Stimulated activated CD8-positive, alpha-beta memory T cell treated with anti-CD3 and anti-CD28 coated beads, Interleukin-7, amount 100 ng/mL, for 48 hours (primary cell): ENCODE measurements around the gene MACF1.

Experiments
- DNase-seq, 2 donors: peaks; one replicate each; pipeline ENCODE4 v3.0.0-alpha.2; 2020; ENCODE audit warnings: low read depth in 1 of 2; ENCODE audit errors: extremely low read depth in 1 of 2

MACF1 gene

DNA sequence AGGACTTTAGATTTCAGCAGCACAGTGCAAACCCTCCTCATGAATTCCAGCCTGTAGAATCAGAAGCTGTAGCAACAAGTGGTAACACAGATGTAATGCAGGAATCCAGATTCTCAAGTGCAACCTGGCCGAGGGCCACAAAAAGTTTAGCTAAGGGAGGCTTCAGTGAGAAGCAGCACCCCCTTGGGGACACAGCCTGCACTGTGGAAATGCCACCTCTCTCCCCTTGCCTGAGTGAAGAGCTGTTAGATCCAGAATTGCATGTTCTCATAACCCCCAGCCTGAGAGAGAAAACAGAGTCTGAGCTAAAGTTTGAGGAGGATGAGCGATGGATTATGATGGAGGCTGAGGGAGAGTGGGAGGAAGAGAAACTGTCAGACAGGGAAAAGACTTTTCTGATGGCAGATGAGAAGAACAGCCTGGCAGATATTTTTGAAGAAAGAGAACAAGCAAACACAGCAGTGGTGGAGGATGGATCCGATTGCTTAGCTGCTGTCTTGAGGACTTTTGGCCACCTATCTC, 206.5 kb downstream of the MACF1 start:
- DNase-seq, result peak; percentile 8 to 45

DNA sequence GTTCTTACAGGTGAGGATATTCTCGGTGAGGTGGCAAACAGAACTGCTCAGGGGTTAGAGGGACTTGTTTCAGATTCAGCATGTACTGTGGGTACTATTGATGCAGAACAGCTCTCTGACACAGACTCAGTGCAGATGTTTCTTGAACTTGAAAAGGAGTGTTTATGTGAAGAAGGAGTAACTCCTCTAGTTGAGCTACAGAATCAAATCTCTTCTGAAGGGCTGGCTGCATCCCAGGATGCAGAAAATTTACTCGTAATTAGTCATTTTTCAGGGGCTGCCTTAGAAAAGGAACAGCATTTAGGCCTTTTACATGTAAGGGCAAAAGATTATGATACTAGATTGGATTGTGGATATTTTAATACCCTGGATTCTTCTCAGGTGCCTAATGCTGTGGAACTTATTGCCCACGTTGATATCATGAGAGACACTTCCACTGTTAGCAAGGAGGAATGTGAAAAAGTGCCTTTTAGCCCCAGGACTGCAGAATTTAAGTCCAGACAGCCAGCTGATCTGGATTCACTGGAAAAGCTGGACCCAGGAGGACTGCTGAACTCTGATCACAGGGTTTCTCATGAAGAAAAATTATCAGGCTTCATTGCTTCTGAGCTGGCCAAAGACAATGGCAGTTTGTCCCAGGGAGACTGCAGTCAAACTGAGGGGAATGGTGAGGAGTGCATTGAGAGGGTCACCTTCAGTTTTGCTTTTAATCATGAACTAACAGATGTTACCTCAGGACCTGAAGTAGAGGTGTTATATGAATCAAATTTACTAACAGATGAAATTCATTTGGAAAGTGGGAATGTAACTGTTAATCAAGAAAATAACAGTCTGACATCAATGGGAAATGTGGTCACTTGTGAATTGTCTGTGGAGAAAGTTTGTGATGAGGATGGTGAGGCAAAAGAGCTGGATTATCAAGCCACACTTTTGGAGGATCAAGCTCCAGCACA, 207.3 kb downstream of the MACF1 start:
- DNase-seq, result no peak

DNA sequence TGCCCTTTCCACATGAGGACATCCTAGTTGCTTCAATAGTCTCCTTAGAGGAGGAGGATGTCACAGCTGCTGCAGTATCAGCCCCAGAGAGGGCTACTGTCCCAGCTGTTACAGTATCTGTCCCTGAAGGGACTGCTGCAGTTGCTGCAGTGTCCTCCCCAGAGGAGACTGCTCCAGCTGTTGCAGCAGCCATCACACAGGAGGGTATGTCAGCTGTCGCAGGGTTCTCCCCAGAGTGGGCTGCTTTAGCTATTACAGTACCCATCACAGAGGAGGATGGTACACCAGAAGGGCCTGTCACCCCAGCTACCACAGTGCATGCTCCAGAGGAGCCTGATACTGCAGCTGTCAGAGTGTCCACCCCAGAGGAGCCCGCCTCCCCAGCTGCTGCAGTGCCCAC, 208.4 kb downstream of the MACF1 start:
- no peak for DNase-seq

DNA sequence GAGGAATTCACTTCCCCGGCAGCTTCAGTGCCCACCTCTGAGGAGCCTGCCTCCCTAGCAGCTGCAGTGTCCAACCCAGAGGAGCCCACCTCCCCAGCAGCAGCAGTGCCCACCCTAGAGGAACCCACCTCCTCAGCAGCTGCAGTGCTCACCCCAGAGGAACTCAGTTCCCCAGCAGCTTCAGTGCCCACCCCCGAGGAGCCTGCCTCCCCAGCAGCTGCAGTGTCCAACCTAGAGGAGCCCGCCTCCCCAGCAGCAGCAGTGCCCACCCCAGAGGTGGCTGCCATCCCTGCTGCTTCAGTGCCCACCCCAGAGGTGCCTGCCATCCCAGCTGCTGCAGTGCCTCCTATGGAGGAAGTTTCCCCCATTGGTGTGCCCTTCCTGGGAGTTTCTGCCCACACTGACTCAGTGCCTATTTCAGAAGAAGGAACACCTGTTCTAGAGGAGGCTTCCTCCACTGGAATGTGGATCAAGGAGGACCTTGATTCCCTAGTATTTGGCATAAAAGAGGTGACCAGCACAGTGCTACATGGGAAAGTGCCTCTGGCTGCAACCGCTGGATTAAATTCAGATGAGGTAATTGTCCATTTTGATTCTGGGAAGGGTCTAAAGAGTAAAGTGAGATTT, 209.5 kb downstream of the MACF1 start:
- no peak for DNase-seq

DNA sequence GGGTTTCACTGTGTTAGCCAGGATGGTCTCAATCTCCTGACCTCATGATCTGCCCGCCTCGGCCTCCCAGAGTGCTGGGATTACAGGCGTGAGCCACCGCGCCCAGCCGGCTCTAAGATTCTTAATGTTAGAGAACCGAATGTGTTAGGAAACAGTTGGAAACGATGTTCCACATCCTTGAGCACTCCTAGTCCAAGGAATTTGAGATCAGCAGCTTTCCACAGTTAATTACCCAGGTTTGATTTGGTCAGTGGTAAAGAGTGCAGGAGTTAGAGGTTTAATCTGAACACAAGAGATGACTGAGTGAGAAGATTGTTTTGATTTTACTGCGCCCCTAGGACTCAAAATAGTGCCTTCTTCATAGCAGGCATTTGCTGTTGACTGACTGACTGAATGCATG, 211.1 kb downstream of the MACF1 start:
- no peak for DNase-seq

DNA sequence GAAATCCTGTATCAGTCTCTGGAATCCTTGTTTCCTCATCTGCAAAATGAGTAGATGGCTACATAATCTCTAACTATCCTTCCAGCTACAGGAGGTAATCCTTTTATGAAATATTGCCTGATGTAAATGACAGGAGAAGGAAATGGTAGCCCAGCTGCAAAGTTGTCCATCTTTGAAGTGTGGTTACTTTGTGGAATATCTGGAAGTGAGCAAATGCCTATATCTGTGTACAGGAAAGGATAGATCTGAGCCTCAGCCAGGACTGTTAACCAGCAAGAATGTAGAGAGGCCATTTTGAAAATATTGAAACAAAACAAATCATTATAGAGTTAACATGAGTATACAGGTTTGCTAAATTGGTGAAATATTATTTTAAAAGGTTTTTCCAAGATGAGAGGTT, 212.1 kb downstream of the MACF1 start:
- no peak for DNase-seq

DNA sequence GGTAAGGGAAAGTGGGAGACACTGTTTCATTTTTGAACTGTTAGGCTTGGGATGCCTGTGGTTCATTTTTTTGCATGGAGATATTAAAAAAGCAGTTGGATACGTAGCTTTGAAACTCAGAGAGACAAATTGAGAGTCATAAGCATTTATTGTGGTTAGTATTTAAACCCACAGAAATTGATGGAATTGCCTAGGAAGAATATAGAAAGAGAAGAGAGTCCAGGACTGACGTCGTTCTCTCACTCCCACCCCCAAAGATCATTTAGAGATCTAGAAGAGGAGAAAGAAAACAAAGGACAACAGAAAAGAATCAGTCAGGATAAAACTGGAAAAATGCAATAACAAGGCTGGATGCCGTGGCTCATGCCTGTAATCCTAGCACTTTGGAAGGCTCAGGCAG, 213.7 kb downstream of the MACF1 start:
- no peak for DNase-seq

DNA sequence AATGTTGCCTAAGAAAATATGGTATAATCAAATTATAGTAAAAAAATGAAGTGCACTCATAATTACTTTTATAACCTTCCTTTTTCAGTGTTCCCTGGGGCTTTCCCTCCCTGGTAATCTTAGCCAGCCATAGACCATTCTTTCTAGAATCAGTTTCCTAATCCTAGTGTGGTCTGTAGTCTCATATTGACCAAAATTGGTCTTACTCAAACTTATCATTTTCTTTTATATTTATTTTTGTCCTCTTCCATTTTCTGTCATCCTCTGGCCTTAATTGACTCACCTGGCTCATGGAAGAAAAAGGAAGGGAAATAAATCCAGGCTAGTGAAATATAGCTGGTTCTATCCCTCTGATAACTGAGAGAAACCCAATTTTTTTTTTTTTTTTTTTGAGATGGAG, 216.0 kb downstream of the MACF1 start:
- DNase-seq, result no peak

DNA sequence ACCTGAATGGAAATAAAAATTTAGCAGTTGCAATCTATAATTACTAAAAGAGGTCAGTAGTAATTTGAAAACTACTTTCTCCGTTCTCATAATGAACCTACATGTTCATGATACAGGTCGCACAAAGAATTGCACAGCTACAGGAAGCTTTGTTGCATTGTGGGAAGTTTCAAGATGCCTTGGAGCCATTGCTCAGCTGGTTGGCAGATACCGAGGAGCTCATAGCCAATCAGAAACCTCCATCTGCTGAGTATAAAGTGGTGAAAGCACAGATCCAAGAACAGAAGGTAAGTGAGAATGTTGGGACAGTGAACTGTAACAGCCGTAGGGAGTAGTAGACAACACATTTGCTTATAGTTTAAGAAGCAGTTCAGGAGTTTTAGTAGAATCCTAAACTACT, 218.1 kb downstream of the MACF1 start:
- no peak for DNase-seq

DNA sequence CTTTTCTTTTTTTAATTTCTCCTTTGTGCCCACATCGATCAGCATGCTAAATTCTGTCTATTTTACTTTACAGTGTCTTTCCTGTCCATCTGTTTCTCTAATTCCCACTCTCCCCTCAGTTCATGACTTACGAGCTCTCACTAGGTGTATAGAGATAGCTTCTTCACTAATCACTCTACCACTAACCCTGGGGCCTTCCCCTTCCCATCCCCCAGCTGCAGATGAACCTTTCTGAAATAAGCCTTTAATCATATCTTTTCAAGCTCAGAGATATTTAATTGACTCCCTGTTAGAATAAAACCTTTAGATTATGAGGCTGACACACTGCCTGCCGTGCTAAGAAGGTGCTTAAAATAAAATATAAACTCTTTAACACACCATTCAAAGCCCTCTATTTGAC, 220.7 kb downstream of the MACF1 start:
- no peak for DNase-seq

DNA sequence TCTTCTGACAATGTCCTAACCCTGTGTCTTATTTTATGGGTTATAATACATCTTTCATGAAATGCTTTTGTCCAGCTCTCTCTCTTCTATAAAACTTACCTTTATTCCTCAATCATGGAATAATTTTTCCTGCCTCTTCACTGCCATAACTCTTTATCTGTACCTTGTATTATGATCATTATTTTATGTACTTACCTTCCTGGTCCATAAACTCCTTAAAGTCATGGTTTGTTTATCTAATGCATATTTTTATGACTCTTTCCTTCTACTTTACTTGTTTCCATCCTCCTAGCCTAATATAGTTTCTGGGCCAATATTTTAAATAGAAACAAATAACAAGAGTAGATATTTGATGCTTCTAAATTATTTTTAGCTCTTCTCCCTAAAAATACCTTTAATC, 221.1 kb downstream of the MACF1 start:
- DNase-seq, result no peak

DNA sequence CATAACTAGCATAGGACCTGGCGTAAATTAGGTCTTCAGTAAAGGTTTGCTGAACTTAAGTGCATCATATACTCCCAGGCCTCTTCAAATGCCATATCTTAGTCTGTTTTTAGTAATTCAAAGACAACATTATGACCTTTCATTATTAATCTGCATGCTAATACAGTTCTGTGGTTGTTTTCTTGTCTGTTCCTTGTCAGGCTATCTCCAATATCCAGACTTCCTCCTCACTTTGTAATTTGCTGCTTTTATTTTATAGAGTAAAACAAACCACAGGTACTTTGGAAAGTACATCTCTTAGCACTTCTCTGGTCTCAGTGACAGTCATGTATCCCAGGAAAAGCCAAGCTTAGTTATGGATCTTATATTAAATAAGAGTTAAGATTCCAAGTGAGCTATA, 221.9 kb downstream of the MACF1 start:
- no peak for DNase-seq

DNA sequence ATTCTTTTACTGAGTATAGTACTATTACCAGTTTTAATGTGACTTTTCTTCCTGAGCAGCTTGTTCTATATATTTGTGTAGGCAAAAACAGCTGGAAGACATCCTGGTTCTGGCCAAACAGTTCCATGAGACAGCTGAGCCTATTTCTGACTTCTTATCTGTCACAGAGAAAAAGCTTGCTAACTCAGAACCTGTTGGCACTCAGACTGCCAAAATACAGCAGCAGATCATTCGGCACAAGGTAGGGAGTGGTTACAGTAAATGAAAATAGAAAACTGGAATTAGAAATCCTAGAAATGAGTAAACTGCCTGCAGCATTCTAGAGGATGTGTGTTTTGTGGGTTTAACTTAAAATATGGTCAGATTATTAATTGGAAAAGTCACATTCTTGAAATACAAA, 222.9 kb downstream of the MACF1 start:
- no peak for DNase-seq

DNA sequence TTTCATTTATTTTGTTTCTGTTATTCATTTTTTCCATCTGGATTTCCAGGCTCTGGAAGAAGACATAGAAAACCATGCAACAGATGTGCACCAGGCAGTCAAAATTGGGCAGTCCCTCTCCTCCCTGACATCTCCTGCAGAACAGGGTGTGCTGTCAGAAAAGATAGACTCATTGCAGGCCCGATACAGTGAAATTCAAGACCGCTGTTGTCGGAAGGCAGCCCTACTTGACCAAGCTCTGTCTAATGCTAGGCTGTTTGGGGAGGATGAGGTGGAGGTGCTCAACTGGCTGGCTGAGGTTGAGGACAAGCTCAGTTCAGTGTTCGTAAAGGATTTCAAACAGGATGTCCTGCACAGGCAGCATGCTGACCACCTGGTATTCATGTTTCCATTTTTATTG, 223.4 kb downstream of the MACF1 start:
- DNase-seq, result no peak

DNA sequence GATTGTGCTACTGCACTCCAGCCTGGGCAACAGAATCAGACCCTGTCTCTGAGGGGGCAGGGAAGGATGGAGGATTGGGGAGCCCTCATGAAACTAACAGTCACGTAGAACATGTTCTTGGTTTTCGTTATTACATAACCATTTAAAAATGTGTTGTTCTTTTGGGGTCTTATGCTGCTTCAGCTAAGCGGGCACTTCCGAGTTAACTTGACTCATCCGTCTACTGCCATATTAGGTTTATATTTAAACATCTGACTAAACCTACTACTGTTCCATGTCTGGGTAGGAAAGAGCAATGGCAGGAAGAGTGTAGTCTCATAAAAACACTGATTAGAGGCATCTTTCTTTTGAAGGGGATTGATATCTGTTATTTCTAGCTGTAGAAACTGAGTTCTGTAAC, 227.4 kb downstream of the MACF1 start:
- no peak for DNase-seq

DNA sequence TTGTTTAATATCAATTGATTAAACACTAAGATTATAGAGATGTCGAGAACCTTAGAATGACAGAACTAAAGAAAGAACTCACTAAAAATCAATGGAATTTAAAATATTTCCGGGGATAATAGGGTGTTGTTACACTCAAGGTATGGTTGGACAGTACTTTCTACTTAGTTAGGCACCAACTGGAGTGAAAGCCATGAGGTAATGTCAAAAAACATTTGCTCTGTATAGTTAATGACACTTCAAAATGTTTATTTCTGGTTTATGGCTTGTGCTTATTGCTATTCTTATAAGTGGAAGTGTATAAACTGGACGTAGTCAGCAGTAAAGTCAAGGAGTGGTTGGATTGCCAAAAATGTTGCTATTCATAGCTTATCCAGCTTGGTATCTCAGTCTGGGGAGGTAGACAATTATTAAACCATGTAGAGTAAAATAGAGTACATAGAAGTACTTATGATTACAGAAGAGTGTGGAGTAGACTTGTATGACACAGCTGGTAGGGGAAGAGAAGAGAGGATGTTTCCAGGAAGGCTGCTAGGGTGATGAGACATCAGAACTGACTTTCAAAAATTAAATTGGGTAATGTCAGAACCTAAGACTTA, 230.4 kb downstream of the MACF1 start:
- no peak for DNase-seq

DNA sequence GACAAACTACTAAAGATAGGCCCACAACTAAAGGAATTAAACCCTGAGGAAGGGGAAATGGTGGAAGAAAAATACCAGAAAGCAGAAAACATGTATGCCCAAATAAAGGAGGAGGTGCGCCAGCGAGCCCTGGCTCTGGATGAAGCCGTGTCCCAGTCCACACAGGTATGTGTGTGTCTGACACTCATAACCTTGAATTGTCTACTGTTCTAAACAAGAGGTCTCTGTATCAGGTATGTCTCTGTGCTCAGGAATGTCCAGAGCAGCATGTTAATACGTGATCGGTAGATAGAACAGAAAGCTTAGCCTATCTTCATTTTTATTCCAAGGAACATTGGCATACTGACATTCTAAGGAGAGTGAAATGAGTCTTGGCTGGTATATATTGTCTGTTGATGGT, 231.1 kb downstream of the MACF1 start:
- no peak for DNase-seq

DNA sequence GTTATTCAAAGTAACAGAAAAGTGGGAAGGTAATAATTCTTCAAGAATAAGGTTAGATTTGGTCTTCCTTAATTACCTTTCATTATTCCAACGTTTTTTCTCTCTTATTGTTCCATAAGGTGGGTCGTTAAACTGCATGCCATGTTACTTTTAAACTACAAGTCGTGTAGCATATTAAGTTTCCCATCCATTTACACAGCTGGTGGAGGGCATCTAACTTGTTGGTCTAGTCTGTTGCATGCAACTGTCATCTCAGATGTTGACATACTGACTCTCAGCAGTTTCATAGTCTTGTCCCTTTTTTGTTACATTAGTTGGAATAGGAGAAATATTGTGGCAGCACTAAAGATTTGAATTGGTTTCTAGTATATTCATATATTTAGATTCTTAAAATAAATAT, 232.3 kb downstream of the MACF1 start:
- DNase-seq, result no peak

DNA sequence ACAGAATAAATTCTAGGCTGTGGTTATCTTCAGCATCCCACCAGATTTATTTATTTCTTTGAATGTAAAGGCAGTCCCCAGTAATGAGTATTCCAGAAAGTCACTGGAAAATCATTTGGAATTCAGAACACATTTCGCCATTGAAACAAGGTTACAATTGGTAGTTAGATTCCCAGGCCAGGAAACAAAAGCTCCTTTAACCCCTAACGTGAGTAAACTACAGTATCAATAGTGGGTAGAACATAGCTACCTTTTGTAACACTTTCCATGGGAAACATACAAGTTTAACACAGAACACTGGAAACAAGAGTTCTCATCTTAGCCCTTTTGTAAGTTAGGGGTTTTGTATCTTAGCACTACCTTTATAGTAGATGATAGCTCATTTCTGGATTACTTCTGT, 233.5 kb downstream of the MACF1 start:
- no peak for DNase-seq

DNA sequence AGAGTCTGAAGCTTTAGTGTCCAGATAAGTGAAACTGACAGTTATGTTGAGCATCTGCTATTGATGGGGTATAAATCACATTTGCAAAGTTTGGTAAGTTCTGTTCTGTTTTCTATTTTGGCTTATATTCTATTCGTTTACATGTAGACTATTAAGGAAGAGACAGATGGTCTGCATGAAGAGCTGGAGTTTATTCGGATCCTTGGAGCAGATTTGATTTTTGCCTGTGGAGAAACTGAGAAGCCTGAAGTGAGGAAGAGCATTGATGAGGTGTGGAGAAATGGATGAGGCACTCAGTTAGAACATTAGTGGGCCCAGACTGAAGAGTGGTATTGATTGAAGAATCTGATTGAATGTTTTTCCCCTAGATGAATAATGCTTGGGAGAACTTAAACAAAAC, 236.4 kb downstream of the MACF1 start:
- no peak for DNase-seq

DNA sequence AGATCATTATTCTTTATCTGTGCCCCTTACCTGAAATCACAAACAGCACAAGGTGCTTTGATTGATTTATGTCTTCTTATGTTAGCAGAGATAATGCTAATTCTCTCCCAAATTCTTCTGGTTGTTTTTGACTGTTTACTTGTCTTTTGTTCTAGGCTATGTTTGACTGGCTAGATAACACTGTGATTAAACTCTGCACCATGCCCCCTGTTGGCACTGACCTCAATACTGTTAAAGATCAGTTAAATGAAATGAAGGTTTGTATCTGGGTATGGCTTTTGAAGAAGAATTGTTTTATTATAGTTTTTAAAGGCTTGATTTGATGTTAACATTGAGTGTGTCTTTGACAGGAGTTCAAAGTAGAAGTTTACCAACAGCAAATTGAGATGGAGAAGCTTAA, 237.3 kb downstream of the MACF1 start:
- DNase-seq, result no peak

DNA sequence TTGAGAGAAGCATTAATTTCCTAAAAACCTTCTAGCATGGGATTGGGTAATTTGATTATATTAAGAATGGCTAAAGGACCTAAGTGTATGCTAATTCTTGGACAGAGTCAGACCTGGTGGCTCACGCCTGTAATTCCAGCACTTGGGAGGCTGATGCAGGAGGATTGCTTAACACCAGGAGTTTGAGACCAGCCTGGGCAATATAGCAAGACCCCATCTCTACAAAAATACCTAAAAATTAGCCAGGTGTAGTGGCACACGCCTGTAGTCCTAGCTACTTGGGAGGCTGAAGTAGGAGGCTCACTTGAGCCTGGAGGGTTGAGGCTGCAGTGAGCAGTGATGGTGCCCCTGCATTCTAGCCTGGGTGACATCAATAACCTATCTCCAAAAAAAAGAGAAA, 241.1 kb downstream of the MACF1 start:
- no peak for DNase-seq
